ENCODE measurements around the gene NLRP14.

- TF ChIP-seq POLR2AphosphoS5 (IDR thresholded peaks at IDR 0.05; ENCODE audit: low read depth): no peak
- TF ChIP-seq, protein P1, sequence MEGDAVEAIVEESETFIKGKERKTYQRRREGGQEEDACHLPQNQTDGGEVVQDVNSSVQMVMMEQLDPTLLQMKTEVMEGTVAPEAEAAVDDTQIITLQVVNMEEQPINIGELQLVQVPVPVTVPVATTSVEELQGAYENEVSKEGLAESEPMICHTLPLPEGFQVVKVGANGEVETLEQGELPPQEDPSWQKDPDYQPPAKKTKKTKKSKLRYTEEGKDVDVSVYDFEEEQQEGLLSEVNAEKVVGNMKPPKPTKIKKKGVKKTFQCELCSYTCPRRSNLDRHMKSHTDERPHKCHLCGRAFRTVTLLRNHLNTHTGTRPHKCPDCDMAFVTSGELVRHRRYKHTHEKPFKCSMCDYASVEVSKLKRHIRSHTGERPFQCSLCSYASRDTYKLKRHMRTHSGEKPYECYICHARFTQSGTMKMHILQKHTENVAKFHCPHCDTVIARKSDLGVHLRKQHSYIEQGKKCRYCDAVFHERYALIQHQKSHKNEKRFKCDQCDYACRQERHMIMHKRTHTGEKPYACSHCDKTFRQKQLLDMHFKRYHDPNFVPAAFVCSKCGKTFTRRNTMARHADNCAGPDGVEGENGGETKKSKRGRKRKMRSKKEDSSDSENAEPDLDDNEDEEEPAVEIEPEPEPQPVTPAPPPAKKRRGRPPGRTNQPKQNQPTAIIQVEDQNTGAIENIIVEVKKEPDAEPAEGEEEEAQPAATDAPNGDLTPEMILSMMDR (IDR thresholded peaks at IDR 0.05; ENCODE audit: insufficient read depth, low read length): no peak
- TF ChIP-seq GABPA (IDR thresholded peaks at IDR 0.05; ENCODE audit: low read depth): no peak
Observed at GRCh38 chr11:7057641-7058040, 37.4 kb downstream of the NLRP14 start.
